Skeletal muscle cell (primary cell): ENCODE data around the gene RANBP3.
"Not testable (repeated sequence)": the region's sequence is repeated elsewhere in the genome, so short reads cannot be mapped to it uniquely, and the experiment has no call there.

Source experiments
- DNase-seq: peaks from one replicate; pipeline ENCODE4 v3.0.0-alpha.2; 2010; ENCODE audit warnings: low read depth
- H3K4me3 ChIP-seq: 2 replicates; pipeline ENCODE4 v1.5.1; 2011; ENCODE audit warnings: low read depth, mild to moderate bottlenecking, control low read depth, low read length, moderate library complexity

RANBP3 gene

DNA sequence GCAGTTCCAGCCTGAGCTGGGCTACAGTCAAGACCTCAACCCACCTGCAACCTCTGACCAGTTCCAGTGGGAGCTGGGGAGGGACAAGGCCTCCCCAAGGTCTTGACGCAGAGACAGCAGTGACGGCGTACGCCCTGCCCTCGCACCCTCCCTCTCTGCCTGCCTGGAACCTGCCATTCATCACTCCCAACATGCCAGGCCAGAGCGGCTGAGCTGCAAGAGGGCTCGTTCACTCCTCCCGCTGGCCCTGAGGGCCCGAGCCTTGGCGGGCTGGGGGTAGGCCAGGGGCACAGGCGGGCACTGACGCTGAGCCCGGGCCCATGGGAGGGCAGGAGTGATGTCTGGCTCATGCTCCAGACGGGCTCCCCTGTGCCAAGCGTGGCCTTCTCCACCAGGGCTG, 82.5 kb downstream of the RANBP3 start:
- DNase-seq, result no peak
- H3K4me3 ChIP-seq, result no peak overlapping the region

DNA sequence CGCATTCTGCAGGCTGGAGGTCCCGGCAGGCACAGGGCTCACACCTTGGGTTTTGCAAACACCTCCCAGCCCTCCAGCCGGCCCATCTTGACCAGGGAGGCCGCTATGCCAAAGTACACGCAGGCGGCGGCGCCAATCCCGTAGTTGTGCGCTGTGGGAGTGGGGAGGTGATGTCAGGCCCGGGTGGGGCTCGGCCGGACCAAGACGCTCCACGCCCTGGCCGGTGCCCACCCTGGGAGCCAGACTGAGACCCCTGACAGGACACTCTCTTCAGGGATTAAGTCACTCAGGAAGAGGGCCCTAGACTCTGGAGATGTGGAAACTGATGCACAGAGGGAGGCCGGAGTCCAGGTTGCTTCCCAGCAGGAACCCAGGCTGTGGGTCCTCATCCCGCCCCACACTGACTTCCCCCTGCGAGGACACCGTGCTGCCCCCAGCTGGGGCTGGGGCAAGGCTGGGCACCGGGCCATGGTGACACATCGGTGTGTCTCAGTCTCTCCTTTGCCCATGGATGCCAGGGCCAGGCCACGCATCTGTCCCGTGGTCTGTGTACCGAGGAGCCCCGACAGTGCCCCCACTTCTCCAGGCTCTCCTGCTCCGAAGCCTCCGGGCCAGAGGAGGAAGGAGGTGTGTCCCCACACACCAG, 83.1 kb downstream of the RANBP3 start:
- no peak for DNase-seq
- H3K4me3 ChIP-seq, result no peak overlapping the region

DNA sequence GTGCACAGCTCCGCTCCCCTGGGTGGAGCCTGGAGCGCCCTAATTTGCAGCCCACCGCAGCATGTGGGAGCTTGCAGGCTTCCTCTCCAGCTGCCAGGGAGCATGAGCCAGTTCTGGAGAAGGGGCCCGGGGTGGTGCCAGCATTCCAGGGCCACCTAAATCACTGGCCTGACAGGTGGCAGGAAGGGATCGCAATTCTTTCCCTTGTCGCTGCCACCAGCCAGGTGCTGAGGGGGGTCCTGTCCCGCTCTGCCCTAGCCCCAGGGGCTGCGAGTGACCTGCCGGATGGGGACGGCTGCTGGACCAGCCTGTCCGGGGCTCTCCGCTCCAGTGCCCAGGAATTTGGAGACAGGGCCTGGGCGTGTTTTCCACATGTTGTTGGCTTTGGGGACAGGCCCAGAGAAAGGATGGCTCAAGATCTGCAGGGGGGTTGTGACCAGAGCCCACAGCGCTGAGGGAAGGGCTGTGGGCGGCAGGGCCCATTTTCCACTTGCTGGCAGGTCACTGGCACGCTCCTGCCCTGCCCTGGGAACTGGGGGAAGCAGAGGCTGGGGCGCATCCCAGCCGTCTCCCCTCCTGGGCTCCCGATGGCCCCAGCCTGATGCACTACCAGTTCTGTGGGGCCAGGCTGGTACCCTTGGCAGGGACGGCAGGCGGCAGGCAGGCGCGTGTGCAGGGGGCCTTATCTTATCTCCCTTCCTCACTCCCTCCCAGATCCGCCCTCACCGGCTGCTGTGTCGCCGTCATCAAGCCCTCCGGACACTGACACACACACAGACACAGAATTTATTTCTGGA, 83.8 kb downstream of the RANBP3 start:
- H3K4me3 ChIP-seq, result no peak overlapping the region
- no peak for DNase-seq

DNA sequence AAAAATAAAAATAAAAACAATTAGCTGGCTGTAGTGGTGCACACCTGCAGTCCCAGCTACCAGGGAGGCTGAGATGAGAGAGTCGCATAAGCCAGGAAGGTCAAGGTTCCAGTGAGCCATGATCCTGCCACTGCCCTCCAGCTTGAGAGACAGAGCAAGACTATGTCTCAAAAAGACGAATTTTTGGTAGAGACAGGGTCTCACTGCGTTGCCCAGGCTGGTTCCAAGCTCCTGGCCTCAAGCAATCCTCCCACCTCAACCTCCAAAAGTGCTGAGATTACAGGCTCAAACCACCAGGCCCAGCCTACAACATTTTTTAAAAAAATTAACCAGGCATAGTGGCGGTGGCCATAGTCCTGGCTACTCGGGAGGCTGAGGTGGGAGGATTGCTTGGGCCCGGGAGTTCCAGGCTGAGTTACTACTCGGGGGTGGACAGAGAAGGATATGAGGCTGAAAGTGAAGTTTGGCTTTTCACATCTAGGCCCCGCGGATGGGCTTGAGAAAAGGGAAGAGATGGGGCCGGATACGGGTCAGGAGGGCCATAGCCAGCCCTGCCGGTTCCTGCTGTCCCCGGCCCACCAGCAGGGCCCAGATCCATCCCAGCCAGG, 84.5 kb downstream of the RANBP3 start:
- no peak overlapping the region for H3K4me3 ChIP-seq
- DNase-seq, result no peak

DNA sequence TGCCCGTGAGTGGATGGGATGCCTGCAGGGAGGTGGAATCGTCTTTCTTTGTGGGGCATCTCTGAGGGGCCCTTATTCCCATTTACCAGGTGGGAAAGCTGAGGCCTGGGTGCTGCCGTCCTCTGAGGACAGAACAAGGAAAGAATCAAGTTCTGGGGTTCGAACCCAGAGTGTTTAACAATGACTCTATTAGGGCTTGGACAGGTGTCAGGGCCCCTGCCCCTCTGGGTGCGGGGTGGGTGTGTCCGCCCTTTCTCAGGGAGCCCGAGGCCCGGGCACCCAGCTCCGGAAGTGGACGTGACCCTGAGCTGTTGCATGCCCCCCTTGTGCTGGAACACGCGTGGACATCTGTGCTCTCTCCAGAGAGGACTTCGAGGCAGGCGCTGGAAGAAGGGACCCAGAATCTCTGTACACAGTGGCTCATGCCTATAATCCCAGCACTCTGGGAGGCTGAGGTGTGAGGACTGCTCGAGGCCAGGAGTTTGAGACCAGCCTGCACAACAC, 85.1 kb downstream of the RANBP3 start:
- DNase-seq, result no peak
- no peak overlapping the region for H3K4me3 ChIP-seq

DNA sequence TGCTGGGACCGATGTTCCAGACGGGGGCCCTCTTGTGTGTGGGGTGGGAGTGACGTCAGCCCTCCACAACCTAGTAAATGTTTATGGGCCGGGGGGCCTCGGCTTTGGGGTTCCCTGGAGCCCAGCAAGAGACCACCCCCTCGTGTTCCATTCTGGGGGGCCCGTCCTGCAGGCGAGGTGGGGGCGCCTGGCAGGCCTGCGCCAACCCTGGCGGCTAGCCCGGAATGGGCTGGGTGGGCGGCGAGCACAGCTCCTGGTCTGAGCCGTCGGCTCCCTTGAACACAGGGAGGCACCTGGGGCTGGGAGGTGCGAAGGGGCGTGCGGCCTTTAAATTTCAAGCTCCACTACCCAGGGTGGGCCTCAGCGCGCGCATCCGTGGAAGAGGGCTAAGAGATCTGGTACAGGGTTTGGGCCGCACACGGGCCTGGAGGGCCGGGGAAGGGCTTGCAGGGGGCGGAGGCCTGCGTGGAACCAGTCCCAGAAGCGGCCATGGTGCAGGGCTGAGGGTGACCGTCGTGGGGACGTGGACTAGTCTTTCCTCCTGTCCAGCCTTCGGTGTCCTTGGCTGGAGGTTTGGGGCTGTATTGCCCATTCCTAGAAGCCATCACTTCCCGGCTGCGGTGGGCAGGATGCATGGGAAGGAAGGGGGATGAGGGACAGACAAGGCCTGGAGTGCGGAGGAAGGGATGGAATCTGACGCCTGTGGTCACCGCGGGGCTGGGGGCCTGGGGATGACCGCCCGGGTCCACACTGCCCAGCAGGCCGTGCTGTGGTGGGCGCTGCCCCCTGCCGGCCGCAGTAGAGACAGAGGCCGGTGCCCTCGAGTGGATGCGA, 85.8 kb downstream of the RANBP3 start:
- DNase-seq, result no peak
- no peak overlapping the region for H3K4me3 ChIP-seq

DNA sequence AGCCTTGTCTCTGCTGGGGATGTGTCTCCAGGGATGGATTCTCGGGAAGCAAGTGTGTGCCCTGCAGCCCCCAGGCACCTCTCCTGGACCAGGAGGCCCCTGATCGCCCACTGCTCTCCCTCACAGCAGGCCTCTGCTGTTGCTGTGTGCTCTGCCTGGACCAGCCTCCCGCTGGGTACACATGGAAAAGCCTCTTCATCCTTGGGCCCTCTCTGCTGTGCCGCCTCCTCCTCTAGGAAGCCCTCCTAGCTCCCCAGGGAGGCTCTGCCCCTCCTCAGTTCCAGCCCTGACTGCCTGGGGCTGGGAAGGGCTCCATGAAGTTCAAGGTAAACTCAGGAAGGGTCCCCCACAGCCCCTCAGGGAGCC, 86.4 kb downstream of the RANBP3 start:
- no peak overlapping the region for H3K4me3 ChIP-seq
- no peak for DNase-seq

DNA sequence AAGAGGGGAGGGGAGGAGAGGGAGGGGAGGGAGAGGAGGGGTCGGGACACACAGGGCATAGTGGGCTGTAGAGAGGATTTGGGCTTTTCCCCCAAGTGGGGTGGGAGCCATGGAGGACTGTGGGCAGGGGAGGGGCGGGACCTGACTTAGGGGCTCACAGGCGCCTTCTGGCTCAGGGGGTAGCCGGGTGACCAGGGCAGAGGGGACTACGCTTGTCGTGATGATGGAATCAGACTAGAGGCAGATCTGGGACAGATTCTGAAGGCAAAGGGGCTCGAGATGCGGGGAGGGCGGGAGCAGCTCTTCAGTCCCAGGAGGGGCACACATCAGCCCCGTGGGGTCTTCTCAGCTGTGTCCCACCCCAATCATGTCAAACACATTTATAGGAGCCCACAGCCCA, 87.8 kb downstream of the RANBP3 start:
- H3K4me3 ChIP-seq, result no peak overlapping the region
- DNase-seq, result no peak

DNA sequence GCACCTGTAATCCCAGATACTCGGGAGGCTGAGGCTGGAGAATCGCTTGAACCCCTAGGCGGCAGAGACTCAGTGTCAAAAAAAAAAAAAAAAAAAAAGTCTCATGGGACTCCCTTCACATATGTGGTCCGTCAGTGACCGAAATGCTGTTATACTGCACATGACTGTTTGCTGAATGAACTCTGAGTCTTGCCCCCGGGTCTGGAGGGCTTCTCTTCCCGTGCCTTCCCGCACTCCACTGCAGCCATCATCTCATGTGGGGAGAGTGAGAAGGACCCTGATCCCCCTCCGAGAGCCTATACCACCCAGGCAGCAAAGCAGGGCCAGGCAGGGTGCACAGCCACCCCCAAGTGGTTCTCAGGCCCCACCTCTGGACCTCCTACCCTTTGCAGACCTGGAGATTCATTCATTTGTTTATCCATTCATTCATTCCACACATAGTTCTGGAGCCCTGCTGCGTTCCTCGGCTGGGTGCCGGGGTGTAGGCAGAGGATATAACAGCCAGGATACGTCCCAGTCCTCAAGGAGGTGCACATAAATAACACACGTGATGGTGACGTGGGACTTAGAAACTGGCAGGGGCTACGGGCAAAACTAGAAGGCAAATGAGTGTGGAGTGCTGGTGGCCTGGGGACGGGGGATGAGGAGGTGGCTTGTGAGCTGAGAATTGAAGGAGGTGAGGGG, 88.5 kb downstream of the RANBP3 start:
- no peak for DNase-seq
- no peak overlapping the region for H3K4me3 ChIP-seq

DNA sequence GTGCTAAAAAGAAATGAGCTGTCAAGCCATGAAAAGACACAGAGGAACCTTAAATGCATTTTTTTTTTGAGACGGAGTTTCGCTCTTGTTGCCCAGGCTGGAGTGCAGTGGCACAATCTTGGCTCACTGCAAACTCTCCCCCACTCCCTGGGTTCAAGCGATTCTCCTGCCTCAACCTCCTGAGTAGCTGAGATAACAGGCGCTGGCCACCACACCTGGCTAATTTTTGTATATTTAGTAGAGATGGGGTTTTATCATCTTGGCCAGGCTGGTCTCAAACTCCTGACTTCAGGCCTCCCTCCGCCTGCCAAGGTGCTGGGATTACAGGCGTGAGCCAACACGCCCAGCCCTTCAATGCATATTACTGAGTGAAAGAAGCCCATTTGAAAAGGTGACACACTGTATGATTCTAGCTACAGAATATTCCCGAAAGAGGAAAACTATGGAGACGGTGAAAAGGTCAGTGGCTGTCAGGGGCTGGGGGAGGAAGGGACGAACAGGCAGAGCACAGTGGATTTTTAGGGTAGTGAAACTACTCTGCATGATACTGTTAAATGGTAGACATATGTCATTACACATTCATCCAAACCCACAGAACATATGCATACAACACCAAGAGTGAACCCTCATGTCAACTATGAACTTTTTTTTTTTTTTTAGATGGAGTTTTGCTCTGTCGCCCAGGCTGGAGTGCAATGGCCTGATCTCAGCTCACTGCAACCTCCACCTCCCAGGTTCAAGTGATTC, 93.7 kb downstream of the RANBP3 start:
- not testable (repeated sequence) for H3K4me3 ChIP-seq, DNase-seq

DNA sequence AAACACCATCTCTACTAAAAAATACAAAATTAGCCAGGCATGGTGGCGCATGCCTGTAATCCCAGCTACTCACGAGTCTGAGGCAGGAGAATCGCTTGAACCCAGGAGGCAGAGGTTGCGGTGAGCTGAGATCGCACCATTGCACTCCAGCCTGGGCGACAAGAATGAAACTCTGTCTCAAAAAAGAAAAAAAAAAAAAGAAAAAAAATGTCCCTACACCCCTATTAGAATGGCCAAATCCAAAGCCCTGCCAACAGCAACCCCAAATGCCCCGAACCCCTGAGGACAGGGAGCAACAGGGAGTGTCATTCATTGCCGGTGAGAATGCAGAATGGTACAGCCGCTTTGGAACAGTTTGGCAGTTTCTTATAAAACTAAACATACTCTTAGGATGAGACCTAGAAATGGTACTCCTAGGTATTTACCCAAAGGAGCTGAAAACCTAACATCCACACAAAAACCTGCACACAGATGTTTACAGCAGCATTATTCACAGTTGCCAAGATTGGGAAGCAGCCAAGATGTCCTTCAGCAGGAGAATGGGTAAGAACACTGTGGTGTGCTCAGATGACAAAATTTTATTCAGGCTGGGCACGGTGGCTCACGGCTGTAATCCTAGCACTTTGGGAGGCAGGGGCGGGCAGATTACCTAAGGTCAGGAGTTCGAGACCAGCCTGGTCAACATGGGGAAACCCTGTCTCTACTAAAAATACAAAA, 94.6 kb downstream of the RANBP3 start:
- H3K4me3 ChIP-seq, DNase-seq: not testable (repeated sequence)

DNA sequence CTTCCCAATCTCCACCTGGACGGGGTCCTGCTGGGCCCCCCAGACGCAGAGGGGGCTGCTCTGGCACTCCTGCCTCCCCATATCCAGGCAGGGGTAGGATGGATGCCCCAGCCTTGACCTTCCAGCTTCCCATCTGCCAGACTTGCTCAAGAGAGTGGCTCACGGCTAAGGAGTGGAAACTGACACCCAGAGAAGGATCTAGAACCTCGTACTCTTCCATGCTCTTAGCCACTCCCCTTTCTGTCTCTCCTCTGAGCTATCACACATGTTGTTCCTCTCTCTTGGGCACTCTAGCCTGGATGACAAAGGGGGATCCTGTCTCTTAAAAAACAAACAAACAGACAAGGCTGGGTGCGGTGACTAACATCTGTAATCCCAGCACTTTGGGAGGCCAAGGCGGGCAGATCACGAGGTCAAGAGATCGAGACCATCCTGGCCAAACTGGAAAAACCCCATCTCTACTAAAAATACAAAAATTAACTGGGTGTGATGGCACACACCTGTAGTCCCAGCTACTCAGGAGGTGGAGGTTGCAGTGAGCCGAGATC, 95.4 kb downstream of the RANBP3 start:
- H3K4me3 ChIP-seq, result no peak overlapping the region
- DNase-seq, result no peak

DNA sequence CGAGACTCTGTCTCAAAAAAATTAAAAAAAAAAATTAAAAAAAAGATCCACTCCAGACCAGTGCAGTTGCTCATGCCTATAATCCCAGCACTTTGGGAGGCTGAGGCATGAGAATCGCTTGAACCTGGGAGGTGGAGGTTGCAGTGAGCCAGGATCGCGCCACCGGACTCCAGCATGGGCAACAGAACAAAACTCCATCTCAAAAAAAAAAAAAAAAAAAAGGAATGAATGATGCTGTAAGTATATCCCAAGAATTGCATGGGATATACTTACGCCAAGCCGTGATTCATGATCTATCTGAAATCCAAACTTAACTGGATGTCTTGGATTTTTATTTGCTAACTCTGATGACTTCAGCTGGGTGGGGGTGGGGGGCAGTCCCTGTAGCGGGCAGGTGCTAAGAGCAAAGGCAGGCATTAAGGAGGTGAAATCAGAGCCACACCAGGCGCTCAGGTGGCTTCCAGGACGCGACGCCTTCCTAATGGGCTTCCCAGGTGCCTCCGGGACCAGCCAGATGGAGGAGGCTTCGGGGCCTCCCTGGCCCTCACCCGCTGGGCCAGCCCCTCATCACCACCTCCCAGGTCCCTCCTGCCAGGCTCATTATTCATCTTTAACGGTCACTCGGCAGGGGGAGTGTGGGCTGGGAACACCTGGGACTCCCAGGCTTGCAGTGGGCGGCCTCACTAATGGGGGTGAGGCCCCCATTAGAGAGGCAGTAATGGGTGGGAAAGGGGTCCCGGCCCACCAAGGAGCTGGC, 96.2 kb downstream of the RANBP3 start:
- no peak for DNase-seq
- no peak overlapping the region for H3K4me3 ChIP-seq

DNA sequence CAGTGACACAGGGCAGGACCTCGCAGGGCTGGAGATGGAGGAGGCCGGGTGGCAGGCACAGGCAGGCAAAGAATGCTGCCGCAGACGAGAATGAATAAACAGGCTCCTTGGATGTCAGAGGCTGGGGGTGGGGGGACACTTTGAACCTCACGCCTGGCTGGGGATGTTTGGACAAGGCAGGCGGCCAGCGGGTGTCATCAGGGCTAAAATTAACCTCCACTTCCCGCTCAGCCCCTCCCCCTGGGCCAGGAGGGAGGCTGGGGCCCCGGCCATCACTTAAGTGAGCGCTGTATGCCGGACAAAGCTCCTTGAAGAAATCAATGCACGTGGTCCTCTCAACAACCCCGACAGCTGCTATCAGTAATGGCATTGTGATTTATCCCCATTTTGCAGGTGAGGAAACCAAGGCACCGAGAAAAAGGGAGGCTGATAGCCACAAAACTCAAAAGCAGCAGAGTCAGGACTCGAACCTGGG, 97.3 kb downstream of the RANBP3 start:
- DNase-seq, result peak; percentile 18
- no peak overlapping the region for H3K4me3 ChIP-seq

DNA sequence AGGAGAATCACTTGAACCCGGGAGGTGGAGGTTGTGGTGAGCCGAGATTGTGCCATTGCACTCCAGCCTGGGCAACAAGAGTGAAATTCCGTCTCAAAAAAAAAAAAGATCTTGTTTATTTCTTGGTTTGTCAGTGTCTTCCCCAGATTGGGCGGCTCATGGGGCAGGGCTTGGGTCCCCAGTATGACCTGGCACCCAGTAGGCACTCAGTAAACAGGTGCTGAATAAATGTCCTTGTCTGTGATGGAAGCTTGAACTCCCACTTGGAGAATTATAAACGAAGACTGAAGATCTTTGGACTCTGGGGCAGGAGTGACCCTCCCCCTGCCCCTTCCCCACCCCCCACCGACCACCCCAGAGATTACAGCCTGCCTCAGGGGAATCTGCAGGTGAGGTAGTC, 97.7 kb downstream of the RANBP3 start:
- no peak for DNase-seq
- H3K4me3 ChIP-seq, result no peak overlapping the region

DNA sequence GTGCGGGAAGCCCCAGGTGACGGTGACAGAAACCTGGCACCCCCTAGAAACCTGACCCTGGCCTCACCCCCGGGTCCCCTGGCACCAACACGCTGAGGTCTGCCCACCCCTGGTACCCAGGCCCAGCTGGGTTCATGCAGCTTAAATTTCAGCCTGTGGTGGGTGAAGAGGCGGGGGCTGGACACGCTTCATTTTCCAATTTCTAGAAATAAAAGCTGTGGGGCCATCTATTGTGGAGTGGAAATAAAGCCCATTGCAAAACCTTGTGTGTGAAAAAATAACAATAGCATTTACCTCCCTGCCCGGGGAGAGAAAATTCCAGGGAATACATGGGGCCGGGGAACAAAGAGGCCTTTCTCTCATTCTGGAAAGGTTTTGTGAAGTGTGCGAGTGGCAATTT, 100.1 kb downstream of the RANBP3 start:
- DNase-seq, result no peak
- no peak overlapping the region for H3K4me3 ChIP-seq

DNA sequence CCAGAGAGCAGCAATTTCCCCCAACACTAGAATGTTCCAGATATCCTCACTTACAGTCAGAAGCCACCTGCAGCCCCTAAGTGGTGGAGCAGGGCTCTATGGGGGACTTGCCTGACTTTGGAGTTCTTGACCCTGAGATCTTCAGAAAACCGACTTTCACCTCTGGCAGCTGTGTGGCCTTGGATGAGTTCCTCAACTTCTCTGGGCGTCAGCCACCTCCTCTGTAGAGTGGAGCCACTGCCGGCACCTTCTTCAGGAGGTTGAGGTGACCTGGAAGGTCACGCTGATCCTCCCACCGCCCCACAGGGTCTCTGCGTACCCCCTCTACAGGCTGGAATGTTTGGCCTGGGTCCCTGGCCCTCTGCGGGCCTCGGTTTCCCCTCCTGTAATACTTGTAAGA, 100.5 kb downstream of the RANBP3 start:
- DNase-seq, result no peak

More for the DNA sequence above, 100.5 kb downstream of the RANBP3 start:
- no peak overlapping the region for H3K4me3 ChIP-seq
